ENCODE results near the gene CCM2L.

DNA sequence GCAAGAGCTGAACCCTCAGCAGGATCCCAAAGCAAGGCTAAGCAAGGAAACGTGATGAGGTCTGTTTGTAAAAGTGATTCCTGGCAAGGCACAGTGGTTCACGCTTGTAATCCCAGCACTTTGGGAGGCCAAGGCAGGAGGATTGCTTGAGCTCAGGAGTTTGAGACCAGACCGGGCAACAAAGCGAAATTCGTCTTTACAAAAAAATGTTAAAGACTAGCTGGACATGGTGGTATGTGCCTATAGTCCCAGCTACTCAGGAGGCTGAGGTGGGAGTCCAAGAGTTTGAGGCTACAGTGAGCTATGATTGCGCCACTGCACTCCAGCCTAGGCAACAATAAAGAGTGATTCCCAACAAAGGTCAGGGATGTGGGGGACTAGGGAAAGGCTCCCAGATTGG lies 46.3 kb upstream of the CCM2L start:
- no peak for TF ChIP-seq EZH2 (IDR thresholded peaks at IDR 0.05; ENCODE audit: borderline replicate concordance, insufficient read depth, low read depth, low read length, poor library complexity, severe bottlenecking)
- TF ChIP-seq, protein P1, sequence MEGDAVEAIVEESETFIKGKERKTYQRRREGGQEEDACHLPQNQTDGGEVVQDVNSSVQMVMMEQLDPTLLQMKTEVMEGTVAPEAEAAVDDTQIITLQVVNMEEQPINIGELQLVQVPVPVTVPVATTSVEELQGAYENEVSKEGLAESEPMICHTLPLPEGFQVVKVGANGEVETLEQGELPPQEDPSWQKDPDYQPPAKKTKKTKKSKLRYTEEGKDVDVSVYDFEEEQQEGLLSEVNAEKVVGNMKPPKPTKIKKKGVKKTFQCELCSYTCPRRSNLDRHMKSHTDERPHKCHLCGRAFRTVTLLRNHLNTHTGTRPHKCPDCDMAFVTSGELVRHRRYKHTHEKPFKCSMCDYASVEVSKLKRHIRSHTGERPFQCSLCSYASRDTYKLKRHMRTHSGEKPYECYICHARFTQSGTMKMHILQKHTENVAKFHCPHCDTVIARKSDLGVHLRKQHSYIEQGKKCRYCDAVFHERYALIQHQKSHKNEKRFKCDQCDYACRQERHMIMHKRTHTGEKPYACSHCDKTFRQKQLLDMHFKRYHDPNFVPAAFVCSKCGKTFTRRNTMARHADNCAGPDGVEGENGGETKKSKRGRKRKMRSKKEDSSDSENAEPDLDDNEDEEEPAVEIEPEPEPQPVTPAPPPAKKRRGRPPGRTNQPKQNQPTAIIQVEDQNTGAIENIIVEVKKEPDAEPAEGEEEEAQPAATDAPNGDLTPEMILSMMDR (IDR thresholded peaks at IDR 0.05), result no peak
